T-helper 2 cell treated with Interferon-gamma antibody and Interleukin-4, amounts not matched to agents 5 μg/mL and 100 μg/mL, for 36 hours (primary cell): ENCODE data around the gene DNAJC17.

Experiments used
- DNase-seq: peaks from one replicate; pipeline ENCODE4 v3.0.0; 2021; ENCODE audit warnings: low spot score
- H3K27ac Mint-ChIP-seq: one replicate; pipeline ENCODE4 v1.8.0; 2021; ENCODE audit warnings: mild to moderate bottlenecking, mixed read lengths
- H3K27me3 Mint-ChIP-seq: one replicate; pipeline ENCODE4 v1.8.0; 2021; ENCODE audit warnings: low read depth, mixed read lengths
- H3K36me3 Mint-ChIP-seq: one replicate; pipeline ENCODE4 v1.8.0; 2021; ENCODE audit warnings: low read depth, mixed read lengths
- H3K4me1 Mint-ChIP-seq: one replicate; pipeline ENCODE4 v1.8.0; 2021; ENCODE audit warnings: low read depth, mixed read lengths
- H3K4me3 Mint-ChIP-seq: one replicate; pipeline ENCODE4 v1.8.0; 2022; ENCODE audit warnings: mild to moderate bottlenecking, moderate library complexity, mixed read lengths
- H3K9me3 Mint-ChIP-seq: one replicate; pipeline ENCODE4 v1.8.0; 2021; ENCODE audit warnings: mixed read lengths

Gene DNAJC17

GRCh38 chr15:40790718-40791117 lies 16.6 kb downstream of the DNAJC17 start:
- no peak overlapping the region for H3K27ac Mint-ChIP-seq
- H3K27me3 Mint-ChIP-seq, result no peaks in the 10 kb centered on the region

DNA sequence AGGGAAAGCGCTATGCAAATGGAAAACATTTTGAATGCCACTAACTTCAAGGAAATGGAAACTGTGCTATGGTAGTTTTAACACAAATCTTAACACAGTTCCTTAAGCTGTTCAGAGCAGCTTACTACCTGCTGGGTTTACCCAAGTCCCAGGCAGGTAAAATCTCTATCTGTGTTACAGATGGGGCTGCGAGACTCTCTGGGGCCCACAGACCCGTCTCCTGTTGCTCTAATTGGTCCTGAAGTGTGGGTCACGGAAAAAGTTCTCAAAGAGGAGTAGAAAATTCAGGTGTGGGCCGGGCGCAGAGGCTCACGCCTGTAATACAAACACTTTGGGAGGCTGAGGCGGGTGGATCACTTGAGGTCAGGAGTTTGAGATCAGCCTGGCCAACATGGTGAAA lies 17.3 kb downstream of the DNAJC17 start:
- Mint-ChIP-seq H3K27me3 (no peaks in the 10 kb centered on the region), H3K9me3 (no peaks in the 10 kb centered on the region), H3K27ac (no peak overlapping the region), H3K36me3 (peaks cover 4% of the 10 kb centered on the region), H3K4me3 (no peak overlapping the region), H3K4me1 (peaks cover 19% of the 10 kb centered on the region)
- DNase-seq, result no peak

More at GRCh38 chr15:40790718-40791117, 16.6 kb downstream of the DNAJC17 start:
- Mint-ChIP-seq H3K9me3 (no peaks in the 10 kb centered on the region), H3K36me3 (peaks cover 4% of the 10 kb centered on the region), H3K4me3 (no peak overlapping the region), H3K4me1 (peaks cover 19% of the 10 kb centered on the region)
- no peak for DNase-seq

GRCh38 chr15:40789119-40789518 lies 18.2 kb downstream of the DNAJC17 start:
- Mint-ChIP-seq H3K27me3 (no peaks in the 10 kb centered on the region), H3K36me3 (peaks cover 4% of the 10 kb centered on the region), H3K4me1 (peaks cover 19% of the 10 kb centered on the region), H3K27ac (peak overlapping the region; percentile 74), H3K4me3 (no peak overlapping the region), H3K9me3 (no peaks in the 10 kb centered on the region)
- no peak for DNase-seq

- Mint-ChIP-seq H3K9me3 (no peaks in the 10 kb centered on the region), H3K27me3 (no peaks in the 10 kb centered on the region), H3K36me3 (peaks cover 4% of the 10 kb centered on the region), H3K4me1 (peaks cover 22% of the 10 kb centered on the region), H3K27ac (no peak overlapping the region), H3K4me3 (no peak overlapping the region)
- DNase-seq, result no peak
These were observed 19.3 kb downstream of the DNAJC17 start for GRCh38 chr15:40787991-40788390.

DNA sequence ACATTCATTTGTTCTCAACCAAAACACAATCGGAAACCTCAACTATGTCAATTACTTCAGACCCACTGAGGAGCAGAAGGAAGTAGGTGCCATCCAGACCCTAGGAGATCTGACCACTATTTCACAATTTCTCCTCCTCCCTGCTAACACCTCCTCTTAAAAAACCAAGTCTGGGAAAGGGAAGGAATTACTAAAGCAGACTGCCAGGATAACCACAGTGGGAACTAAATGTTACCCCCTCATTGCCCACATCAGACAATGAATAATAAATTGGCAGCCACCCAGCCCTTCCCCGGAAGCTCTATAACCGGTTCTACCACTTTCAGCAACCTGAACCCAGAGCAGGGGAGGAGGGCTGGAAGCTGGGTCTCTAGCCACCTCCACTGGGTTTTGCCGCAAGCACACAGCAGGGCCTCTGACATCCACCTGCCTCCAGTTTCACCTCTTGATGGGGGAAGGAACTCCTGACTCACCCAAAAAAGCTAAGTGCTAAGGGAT lies 19.9 kb downstream of the DNAJC17 start:
- H3K4me3 Mint-ChIP-seq, result peak overlapping the region; percentile 1

GRCh38 chr15:40785814-40786213 lies 21.5 kb downstream of the DNAJC17 start:
- Mint-ChIP-seq H3K27ac (no peak overlapping the region), H3K4me3 (no peak overlapping the region), H3K36me3 (no peaks in the 10 kb centered on the region), H3K4me1 (peaks cover 24% of the 10 kb centered on the region), H3K27me3 (no peaks in the 10 kb centered on the region), H3K9me3 (no peaks in the 10 kb centered on the region)
- no peak for DNase-seq

More for the DNA sequence above, 19.9 kb downstream of the DNAJC17 start:
- Mint-ChIP-seq H3K4me1 (peaks cover 24% of the 10 kb centered on the region), H3K9me3 (no peaks in the 10 kb centered on the region), H3K27me3 (no peaks in the 10 kb centered on the region), H3K27ac (peak overlapping the region; percentile 56), H3K36me3 (peaks cover 4% of the 10 kb centered on the region)
- DNase-seq, result no peak

DNA sequence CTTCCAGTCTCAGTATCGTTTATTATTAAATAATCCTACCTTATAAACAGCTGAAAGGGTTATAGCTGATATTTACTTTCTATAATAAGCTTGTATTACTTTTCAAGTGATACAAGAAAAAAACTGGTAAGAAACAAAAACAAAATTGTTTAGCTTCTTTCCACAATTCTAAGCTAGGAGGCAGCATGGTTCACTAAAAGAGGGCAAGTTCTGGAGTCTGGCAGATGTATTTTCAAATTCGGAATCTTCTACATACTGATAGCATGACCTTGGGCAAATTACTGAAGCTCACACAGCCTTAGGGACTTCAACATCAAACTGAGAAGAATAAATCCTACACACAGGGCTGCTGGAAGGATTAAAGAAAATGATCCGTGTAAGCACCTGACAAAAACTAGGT lies 22.1 kb downstream of the DNAJC17 start:
- no peak overlapping the region for H3K27ac Mint-ChIP-seq
- H3K4me3 Mint-ChIP-seq, result no peak overlapping the region
- peaks cover 24% of the 10 kb centered on the region for H3K4me1 Mint-ChIP-seq
- no peaks in the 10 kb centered on the region for H3K27me3 Mint-ChIP-seq
- H3K36me3 Mint-ChIP-seq, result no peaks in the 10 kb centered on the region
- no peak for DNase-seq
- H3K9me3 Mint-ChIP-seq, result no peaks in the 10 kb centered on the region

DNA sequence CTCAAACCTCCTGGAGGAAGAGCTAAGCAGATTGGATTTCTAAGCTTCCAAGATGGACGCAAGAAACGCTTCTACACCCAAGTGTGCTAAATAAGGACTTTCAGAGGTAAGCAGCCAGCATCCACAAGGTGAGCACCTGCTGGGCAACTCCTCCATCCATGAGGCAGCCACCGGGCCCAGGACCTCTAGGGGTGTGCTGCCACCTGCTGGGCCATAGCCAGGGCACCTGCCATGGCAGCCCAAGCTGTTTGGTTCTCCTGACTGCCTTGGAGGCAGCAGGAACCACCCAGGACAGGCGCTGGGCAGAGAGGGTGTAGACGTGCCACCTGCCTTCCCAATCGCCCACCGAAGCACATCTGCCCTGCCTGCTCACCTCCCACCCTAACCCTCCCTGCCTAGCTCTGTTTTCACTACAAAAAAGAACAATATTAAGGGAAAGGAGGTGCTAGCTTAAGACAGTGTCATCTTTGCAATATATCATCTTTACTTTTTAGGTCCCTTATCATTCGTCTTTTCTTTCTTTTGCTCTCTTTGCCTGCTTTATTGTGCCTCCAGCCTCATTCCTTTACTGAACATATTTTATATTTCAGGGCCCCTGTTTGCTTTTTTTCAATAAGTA lies 24.6 kb downstream of the DNAJC17 start:
- Mint-ChIP-seq H3K9me3 (no peaks in the 10 kb centered on the region), H3K4me3 (no peak overlapping the region), H3K36me3 (peaks cover 7% of the 10 kb centered on the region), H3K4me1 (peaks cover 14% of the 10 kb centered on the region), H3K27me3 (no peaks in the 10 kb centered on the region), H3K27ac (no peak overlapping the region)
- peak; percentile 71 for DNase-seq

- H3K27ac Mint-ChIP-seq, result peak overlapping the region; percentile 52
- no peak for DNase-seq
- peaks cover 29% of the 10 kb centered on the region for H3K36me3 Mint-ChIP-seq
- no peaks in the 10 kb centered on the region for H3K27me3 Mint-ChIP-seq
- H3K4me1 Mint-ChIP-seq, result peaks cover 2% of the 10 kb centered on the region
- no peaks in the 10 kb centered on the region for H3K9me3 Mint-ChIP-seq
- H3K4me3 Mint-ChIP-seq, result no peak overlapping the region
These were observed 30.6 kb downstream of the DNAJC17 start for GRCh38 chr15:40776537-40777141.

GRCh38 chr15:40775740-40776536 lies 31.3 kb downstream of the DNAJC17 start:
- Mint-ChIP-seq H3K4me3 (no peak overlapping the region), H3K27ac (no peak overlapping the region), H3K27me3 (no peaks in the 10 kb centered on the region), H3K4me1 (peaks cover 2% of the 10 kb centered on the region), H3K36me3 (peaks cover 31% of the 10 kb centered on the region), H3K9me3 (no peaks in the 10 kb centered on the region)
- no peak for DNase-seq

GRCh38 chr15:40775007-40775406 lies 32.3 kb downstream of the DNAJC17 start:
- H3K4me1 Mint-ChIP-seq, result peaks cover 4% of the 10 kb centered on the region
- H3K4me3 Mint-ChIP-seq, result no peak overlapping the region
- H3K9me3 Mint-ChIP-seq, result no peaks in the 10 kb centered on the region
- H3K27me3 Mint-ChIP-seq, result no peaks in the 10 kb centered on the region
- peaks cover 31% of the 10 kb centered on the region for H3K36me3 Mint-ChIP-seq
- no peak overlapping the region for H3K27ac Mint-ChIP-seq
- DNase-seq, result no peak

- no peaks in the 10 kb centered on the region for H3K27me3 Mint-ChIP-seq
- H3K4me3 Mint-ChIP-seq, result no peak overlapping the region
- no peaks in the 10 kb centered on the region for H3K9me3 Mint-ChIP-seq
- peaks cover 14% of the 10 kb centered on the region for H3K4me1 Mint-ChIP-seq
- no peak overlapping the region for H3K27ac Mint-ChIP-seq
- DNase-seq, result no peak
- H3K36me3 Mint-ChIP-seq, result peaks cover 30% of the 10 kb centered on the region
These were observed 33.4 kb downstream of the DNAJC17 start for GRCh38 chr15:40773902-40774301.

- Mint-ChIP-seq H3K4me3 (no peak overlapping the region), H3K27me3 (no peaks in the 10 kb centered on the region), H3K27ac (peak overlapping the region; percentile 52), H3K36me3 (peaks cover 32% of the 10 kb centered on the region), H3K9me3 (no peaks in the 10 kb centered on the region), H3K4me1 (peaks cover 17% of the 10 kb centered on the region)
- DNase-seq, result no peak
These were observed 33.8 kb downstream of the DNAJC17 start for GRCh38 chr15:40773496-40773895.

DNA sequence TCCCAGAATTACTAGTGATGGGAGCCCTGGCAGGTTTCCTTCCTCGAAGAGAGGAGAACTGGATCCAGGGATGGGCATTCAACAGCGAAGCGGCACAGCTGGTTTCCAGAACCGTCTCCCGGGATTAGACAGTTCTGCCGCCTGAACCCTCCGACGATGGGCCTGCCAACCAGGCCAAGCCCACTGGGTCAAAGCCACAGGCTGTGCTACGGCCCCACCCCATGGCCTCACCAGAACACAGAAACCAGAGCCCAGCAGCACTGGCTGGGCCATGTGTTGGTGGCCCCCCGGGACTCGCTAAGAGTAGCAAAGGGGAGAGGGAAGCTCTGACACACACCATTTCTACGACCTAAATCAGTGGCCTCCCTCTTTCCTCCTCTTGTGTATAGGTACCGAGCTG lies 35.3 kb downstream of the DNAJC17 start:
- Mint-ChIP-seq H3K27me3 (no peaks in the 10 kb centered on the region), H3K4me3 (no peak overlapping the region), H3K27ac (peak overlapping the region; percentile 12), H3K9me3 (no peaks in the 10 kb centered on the region), H3K4me1 (peaks cover 17% of the 10 kb centered on the region), H3K36me3 (peaks cover 32% of the 10 kb centered on the region)
- DNase-seq, result no peak
